ENCODE data around the gene ADK. TPM values are rescaled to one million over a fixed set of nuclear protein-coding genes. Genes with fewer than 3 reads are reported as not detected.

Gene ADK
- total and polyA plus RNA-seq, 2 of the 13 experiments (the other 11 are each of a cell fraction or from before 2014, with no cell fraction given) = 48.6 to 79.1 TPM

DNA sequence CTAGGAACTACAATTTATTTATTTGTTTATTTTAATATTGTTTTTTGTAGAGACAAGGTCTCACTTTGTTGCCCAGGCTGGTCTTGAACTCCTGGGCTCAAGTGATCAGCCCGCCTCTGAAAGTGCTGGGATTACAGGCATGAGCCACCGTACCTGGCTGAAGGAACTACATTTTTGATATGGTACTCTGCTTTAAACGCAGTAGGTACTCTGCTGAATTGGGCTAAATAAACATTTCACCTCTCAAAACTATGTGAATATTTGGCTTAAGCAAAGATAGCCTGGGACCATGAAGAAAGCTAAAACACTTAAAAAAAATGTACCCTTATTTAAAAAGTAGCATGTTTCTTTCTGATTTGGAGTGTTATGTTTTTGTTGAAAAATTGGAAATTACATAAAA is 138.2 kb downstream of the ADK start (continued):
- TF ChIP-seq, protein P1, sequence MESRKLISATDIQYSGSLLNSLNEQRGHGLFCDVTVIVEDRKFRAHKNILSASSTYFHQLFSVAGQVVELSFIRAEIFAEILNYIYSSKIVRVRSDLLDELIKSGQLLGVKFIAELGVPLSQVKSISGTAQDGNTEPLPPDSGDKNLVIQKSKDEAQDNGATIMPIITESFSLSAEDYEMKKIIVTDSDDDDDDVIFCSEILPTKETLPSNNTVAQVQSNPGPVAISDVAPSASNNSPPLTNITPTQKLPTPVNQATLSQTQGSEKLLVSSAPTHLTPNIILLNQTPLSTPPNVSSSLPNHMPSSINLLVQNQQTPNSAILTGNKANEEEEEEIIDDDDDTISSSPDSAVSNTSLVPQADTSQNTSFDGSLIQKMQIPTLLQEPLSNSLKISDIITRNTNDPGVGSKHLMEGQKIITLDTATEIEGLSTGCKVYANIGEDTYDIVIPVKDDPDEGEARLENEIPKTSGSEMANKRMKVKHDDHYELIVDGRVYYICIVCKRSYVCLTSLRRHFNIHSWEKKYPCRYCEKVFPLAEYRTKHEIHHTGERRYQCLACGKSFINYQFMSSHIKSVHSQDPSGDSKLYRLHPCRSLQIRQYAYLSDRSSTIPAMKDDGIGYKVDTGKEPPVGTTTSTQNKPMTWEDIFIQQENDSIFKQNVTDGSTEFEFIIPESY (CRISPR knock-in tag; IDR thresholded peaks at IDR 0.05) = no peak
- TF ChIP-seq ZFY (CRISPR knock-in tag; IDR thresholded peaks at IDR 0.05) (no peak), MTF1 (CRISPR knock-in tag; IDR thresholded peaks at IDR 0.05) (no peak), TEAD3 (CRISPR knock-in tag; optimal IDR thresholded peaks at IDR 0.05; ENCODE audit: borderline replicate concordance) (no peak), SRF (IDR thresholded peaks at IDR 0.05; ENCODE audit: low read depth, low read length) (no peak), ZNF234 (CRISPR knock-in tag; conservative IDR thresholded peaks at IDR 0.05) (no peak)
- TF ChIP-seq, protein P2, sequence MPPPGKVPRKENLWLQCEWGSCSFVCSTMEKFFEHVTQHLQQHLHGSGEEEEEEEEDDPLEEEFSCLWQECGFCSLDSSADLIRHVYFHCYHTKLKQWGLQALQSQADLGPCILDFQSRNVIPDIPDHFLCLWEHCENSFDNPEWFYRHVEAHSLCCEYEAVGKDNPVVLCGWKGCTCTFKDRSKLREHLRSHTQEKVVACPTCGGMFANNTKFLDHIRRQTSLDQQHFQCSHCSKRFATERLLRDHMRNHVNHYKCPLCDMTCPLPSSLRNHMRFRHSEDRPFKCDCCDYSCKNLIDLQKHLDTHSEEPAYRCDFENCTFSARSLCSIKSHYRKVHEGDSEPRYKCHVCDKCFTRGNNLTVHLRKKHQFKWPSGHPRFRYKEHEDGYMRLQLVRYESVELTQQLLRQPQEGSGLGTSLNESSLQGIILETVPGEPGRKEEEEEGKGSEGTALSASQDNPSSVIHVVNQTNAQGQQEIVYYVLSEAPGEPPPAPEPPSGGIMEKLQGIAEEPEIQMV (CRISPR knock-in tag; IDR thresholded peaks at IDR 0.05; ENCODE audit: low read depth) = no peak

DNA sequence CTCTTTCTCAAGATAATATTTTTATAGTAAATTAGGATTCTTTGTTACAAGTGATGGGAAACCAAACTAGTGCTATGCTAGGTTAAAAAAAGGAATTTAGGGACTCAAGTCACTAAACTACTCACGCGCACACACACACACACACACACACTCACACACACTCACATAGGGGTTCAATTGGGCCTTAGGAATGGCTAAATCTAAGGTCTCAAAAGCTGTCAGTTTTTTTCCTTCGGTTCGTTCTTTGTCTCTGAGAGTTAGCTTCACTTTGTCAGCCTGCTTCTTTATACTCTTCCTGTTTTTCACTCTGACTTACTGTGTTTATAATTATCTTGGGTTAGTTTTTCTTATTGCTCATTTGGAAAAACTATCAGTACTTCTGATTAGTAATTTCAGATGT is 138.9 kb downstream of the ADK start:
- no peaks in the 10 kb centered on the region for H4K20me1 ChIP-seq (ENCODE audit: insufficient read depth, low read length)
- ChIA-PET CTCF (ENCODE audit: low intra/inter-chr PET ratio, low total read pairs) (no interaction called here), POLR2A (no interaction called here)
- H3K9me3 ChIP-seq (ENCODE audit: low read length) = no peaks in the 10 kb centered on the region
- no peaks in the 10 kb centered on the region for H3K79me2 ChIP-seq (ENCODE audit: insufficient read depth, low read length)
- 76% methylated on average over 4 of the region's 4 CpGs for WGBS (ENCODE audit: low lambda C conversion rate)
- no peak overlapping the region for H3K27ac ChIP-seq (ENCODE audit: extremely low read length, insufficient read depth, low read length)
- H3K4me1 ChIP-seq (ENCODE audit: insufficient read depth, low read length) = no peaks in the 10 kb centered on the region
- no peaks in the 10 kb centered on the region for H3K36me3 ChIP-seq (replicated peaks in 1 of 2; ENCODE audit: control insufficient read depth in 1 of 2, insufficient read depth in 2 of 2, low read length in 2 of 2)
- no peak overlapping the region for H3K9ac ChIP-seq (ENCODE audit: insufficient read depth, low read depth, low read length)
- H2AFZ ChIP-seq (ENCODE audit: low read length) = no peak overlapping the region
- no peak for FAIRE-seq
- H3K4me2 ChIP-seq (ENCODE audit: low read depth, low read length) = no peak overlapping the region
- no peak overlapping the region for H3K4me3 ChIP-seq (replicated peaks in 1 of 3; ENCODE audit: insufficient read depth in 1 of 3, low read depth in 2 of 3, low read length in 3 of 3)
- intact Hi-C loops (cut with micrococcal nuclease; ENCODE audit: unreplicated experiment) (no loop called here), in situ Hi-C loops (cut with HindIII; ENCODE audit: extremely low pct_ligation_motif_present, low pct_unique_long_range_greater_than_20kb) (no loop called here)
- DNase-seq (ENCODE audit: low spot score) = no peak
- no peak for ATAC-seq
- BruUV-seq (replicated peaks) = no TSS peak
- no peaks in the 10 kb centered on the region for H3K27me3 ChIP-seq (ENCODE audit: control insufficient read depth in 1 of 2, insufficient read depth in 2 of 2, low read length in 2 of 2)
- TF ChIP-seq, protein P3, sequence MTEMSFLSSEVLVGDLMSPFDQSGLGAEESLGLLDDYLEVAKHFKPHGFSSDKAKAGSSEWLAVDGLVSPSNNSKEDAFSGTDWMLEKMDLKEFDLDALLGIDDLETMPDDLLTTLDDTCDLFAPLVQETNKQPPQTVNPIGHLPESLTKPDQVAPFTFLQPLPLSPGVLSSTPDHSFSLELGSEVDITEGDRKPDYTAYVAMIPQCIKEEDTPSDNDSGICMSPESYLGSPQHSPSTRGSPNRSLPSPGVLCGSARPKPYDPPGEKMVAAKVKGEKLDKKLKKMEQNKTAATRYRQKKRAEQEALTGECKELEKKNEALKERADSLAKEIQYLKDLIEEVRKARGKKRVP (CRISPR knock-in tag; IDR thresholded peaks at IDR 0.05) = no peak
- TF ChIP-seq, protein P4, sequence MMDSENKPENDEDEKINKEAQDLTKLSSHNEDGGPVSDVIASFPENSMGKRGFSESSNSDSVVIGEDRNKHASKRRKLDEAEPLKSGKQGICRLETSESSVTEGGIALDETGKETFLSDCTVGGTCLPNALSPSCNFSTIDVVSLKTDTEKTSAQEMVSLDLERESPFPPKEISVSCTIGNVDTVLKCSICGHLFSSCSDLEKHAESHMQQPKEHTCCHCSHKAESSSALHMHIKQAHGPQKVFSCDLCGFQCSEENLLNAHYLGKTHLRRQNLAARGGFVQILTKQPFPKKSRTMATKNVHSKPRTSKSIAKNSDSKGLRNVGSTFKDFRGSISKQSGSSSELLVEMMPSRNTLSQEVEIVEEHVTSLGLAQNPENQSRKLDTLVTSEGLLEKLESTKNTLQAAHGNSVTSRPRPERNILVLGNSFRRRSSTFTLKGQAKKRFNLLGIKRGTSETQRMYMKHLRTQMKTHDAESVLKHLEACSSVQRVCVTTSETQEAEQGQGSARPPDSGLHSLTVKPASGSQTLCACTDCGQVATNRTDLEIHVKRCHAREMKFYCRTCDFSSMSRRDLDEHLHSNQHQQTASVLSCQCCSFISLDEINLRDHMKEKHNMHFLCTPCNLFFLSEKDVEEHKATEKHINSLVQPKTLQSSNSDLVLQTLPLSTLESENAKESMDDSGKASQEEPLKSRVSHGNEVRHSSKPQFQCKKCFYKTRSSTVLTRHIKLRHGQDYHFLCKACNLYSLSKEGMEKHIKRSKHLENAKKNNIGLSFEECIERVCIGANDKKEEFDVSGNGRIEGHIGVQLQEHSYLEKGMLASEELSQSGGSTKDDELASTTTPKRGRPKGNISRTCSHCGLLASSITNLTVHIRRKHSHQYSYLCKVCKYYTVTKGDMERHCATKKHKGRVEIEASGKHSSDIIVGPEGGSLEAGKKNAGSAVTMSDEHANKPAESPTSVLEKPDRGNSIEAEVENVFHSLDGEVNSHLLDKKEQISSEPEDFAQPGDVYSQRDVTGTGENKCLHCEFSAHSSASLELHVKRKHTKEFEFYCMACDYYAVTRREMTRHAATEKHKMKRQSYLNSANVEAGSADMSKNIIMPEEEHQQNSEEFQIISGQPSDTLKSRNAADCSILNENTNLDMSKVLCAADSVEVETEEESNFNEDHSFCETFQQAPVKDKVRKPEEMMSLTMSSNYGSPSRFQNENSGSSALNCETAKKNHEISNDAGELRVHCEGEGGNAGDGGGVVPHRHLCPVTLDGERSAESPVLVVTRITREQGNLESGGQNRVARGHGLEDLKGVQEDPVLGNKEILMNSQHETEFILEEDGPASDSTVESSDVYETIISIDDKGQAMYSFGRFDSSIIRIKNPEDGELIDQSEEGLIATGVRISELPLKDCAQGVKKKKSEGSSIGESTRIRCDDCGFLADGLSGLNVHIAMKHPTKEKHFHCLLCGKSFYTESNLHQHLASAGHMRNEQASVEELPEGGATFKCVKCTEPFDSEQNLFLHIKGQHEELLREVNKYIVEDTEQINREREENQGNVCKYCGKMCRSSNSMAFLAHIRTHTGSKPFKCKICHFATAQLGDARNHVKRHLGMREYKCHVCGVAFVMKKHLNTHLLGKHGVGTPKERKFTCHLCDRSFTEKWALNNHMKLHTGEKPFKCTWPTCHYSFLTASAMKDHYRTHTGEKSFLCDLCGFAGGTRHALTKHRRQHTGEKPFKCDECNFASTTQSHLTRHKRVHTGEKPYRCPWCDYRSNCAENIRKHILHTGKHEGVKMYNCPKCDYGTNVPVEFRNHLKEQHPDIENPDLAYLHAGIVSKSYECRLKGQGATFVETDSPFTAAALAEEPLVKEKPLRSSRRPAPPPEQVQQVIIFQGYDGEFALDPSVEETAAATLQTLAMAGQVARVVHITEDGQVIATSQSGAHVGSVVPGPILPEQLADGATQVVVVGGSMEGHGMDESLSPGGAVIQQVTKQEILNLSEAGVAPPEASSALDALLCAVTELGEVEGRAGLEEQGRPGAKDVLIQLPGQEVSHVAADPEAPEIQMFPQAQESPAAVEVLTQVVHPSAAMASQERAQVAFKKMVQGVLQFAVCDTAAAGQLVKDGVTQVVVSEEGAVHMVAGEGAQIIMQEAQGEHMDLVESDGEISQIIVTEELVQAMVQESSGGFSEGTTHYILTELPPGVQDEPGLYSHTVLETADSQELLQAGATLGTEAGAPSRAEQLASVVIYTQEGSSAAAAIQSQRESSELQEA (CRISPR knock-in tag; IDR thresholded peaks at IDR 0.05; ENCODE audit: not compliant biosample characterization) = no peak
- TF ChIP-seq SNAPC2 (CRISPR knock-in tag; IDR thresholded peaks at IDR 0.05) (no peak), KLF15 (CRISPR knock-in tag; IDR thresholded peaks at IDR 0.05; ENCODE audit: borderline replicate concordance) (no peak)
